HuH-7 (cell line): ENCODE measurements around the gene PRKAG2.

Experiments
- DNase-seq: peaks from one replicate; pipeline ENCODE4 v3.0.0; 2011; ENCODE audit warnings: low spot score

Gene PRKAG2

GRCh38 chr7:151615058-151615457 lies 261.9 kb downstream of the PRKAG2 start:
- DNase-seq: no peak

- DNase-seq: no peak
Observed at GRCh38 chr7:151614019-151614418, 262.9 kb downstream of the PRKAG2 start.

GRCh38 chr7:151611878-151612277 lies 265.0 kb downstream of the PRKAG2 start:
- DNase-seq: no peak

GRCh38 chr7:151611041-151611440 lies 265.9 kb downstream of the PRKAG2 start:
- no peak for DNase-seq

GRCh38 chr7:151608031-151608551 lies 268.8 kb downstream of the PRKAG2 start:
- peak; percentile 36 for DNase-seq

- DNase-seq: no peak
Observed at GRCh38 chr7:151607464-151607867, 269.4 kb downstream of the PRKAG2 start.

- no peak for DNase-seq
Observed at GRCh38 chr7:151603951-151604350, 273.0 kb downstream of the PRKAG2 start.

- no peak for DNase-seq
Observed at GRCh38 chr7:151601521-151602305, 275.2 kb downstream of the PRKAG2 start.

GRCh38 chr7:151600331-151600730 lies 276.6 kb downstream of the PRKAG2 start:
- no peak for DNase-seq

- no peak for DNase-seq
Observed at GRCh38 chr7:151599401-151600227, 277.3 kb downstream of the PRKAG2 start.

GRCh38 chr7:151597541-151598444 lies 279.1 kb downstream of the PRKAG2 start:
- no peak for DNase-seq

- DNase-seq: no peak
Observed at GRCh38 chr7:151595702-151596350, 281.1 kb downstream of the PRKAG2 start.

- no peak for DNase-seq
Observed at GRCh38 chr7:151592868-151593486, 283.9 kb downstream of the PRKAG2 start.

GRCh38 chr7:151592330-151592729 lies 284.6 kb downstream of the PRKAG2 start:
- DNase-seq: no peak

GRCh38 chr7:151591866-151592265 lies 285.0 kb downstream of the PRKAG2 start:
- no peak for DNase-seq

GRCh38 chr7:151590850-151591771 lies 285.8 kb downstream of the PRKAG2 start:
- no peak for DNase-seq

GRCh38 chr7:151590071-151590849 lies 286.7 kb downstream of the PRKAG2 start:
- no peak for DNase-seq

- no peak for DNase-seq
Observed at GRCh38 chr7:151588982-151589381, 287.9 kb downstream of the PRKAG2 start.
